Lower leg skin (tissue), 4 donors: ENCODE data around the gene GALNT2. TPM values are rescaled to one million over a fixed set of nuclear protein-coding genes. Genes with fewer than 3 reads are reported as not detected.

Experiments used
- DNase-seq, 2 donors: peaks; one replicate each; pipeline ENCODE4 v3.0.0-alpha.2; 2019; ENCODE audit warnings: low spot score in 2 of 2
- H3K4me3 ChIP-seq: fragments of 200-600 bp; sonication (generic); 2 replicates; pipeline ENCODE4 v1.5.1; 2017; ENCODE audit warnings: mild to moderate bottlenecking, low read depth; ENCODE audit not compliant: poor library complexity, severe bottlenecking
- POLR2A ChIP-seq, 2 donors: fragments of 450-650 bp; IDR thresholded peaks; one replicate each; pipeline ENCODE4 v1.6.1; 2016 to 2017; ENCODE audit warnings: antibody characterized with exemption in 2 of 2, mild to moderate bottlenecking in 1 of 2, moderate library complexity in 1 of 2
- WGBS, 2 donors: methylation state at CpG; one replicate each; pipeline ENCODE4 v1.1.5; 2018; 5-methylcytosine and 5-hydroxymethylcytosine counted together
- intact Hi-C: fragments of 100-400 bp; cut with DNase I; formaldehyde crosslinking; loops from one replicate; pipeline ENCODE4 v1.15.0; 2023; ENCODE audit warnings: low total_unique reads
- total RNA-seq, 4 donors: library from RNA; depleted of rRNA; stranded (reverse); fragments of >200 nt; gene quantifications; one replicate each; pipeline ENCODE4 v1.1.0, GENCODE V29; 2016
- TF ChIP-seq, protein P1 (sequence below), 3 donors: fragments of 450-650 bp; IDR thresholded peaks; one replicate each; pipeline ENCODE4 v1.5.1; 2016; ENCODE audit warnings: antibody characterized with exemption in 3 of 3, mild to moderate bottlenecking in 3 of 3, moderate library complexity in 2 of 3

The GALNT2 gene
- total RNA-seq, 4 donors from 2014 or later, result 11.0 to 31.0 (median 20.2) TPM

DNA sequence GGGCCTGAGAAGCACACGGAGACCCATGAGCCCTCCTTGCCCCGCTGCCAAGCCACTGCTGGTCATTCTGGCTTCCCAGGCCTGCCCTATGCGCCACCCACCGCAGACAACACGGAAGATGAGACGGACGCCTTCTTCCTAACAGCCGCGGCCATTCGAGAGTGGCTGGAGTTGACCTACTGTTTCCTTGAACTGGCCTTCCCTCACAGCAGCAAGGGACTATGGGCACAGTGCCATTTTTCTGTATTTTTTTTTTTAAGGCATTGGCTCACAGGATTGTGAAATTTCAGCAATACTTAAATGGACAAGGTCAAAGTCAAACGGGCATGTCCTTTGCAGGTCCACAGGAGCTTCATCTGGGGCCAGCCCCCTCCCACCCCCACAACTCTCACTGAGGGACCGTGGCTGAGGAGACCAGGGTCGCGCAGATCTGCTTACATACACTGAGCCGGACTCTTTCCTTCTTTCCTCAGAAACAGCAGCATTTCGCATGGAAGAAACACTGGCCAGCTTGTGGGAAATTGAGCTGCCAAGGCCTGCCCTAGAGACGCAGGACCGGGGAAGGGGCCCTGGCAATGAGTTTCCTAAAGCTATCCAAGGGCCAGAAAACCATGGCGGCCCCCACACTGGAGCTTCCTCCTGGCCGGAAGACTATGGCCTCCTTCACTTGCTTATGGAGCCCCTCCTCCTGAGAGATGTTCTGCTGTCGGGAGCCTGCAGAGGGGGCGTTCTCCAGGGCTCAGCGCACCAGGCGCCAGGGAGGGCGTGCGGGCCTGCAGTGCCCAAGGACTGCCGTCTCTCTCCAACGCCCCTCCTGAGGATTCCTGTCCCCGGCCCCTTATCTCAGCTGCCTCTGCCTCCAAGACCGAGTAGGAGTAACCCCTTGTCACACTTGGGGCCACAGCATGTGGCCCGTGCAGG, 260.2 kb downstream of the GALNT2 start:
- intact Hi-C loops, result no loop called here
- no peak overlapping the region for H3K4me3 ChIP-seq
- DNase-seq, result no peak
- TF ChIP-seq, protein P1, sequence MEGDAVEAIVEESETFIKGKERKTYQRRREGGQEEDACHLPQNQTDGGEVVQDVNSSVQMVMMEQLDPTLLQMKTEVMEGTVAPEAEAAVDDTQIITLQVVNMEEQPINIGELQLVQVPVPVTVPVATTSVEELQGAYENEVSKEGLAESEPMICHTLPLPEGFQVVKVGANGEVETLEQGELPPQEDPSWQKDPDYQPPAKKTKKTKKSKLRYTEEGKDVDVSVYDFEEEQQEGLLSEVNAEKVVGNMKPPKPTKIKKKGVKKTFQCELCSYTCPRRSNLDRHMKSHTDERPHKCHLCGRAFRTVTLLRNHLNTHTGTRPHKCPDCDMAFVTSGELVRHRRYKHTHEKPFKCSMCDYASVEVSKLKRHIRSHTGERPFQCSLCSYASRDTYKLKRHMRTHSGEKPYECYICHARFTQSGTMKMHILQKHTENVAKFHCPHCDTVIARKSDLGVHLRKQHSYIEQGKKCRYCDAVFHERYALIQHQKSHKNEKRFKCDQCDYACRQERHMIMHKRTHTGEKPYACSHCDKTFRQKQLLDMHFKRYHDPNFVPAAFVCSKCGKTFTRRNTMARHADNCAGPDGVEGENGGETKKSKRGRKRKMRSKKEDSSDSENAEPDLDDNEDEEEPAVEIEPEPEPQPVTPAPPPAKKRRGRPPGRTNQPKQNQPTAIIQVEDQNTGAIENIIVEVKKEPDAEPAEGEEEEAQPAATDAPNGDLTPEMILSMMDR (IDR thresholded peaks at IDR 0.05), result no peak
- TF ChIP-seq POLR2A (IDR thresholded peaks at IDR 0.05), result no peak
- 85 to 93% methylated on average over 31 of the region's 31 CpGs for WGBS, 2 donors

- WGBS, 2 donors, result 75 to 89% methylated on average over 9 of the region's 9 CpGs
- intact Hi-C loops, result no loop called here
These were observed 260.9 kb downstream of the GALNT2 start for GRCh38 chr1:230327892-230328284.

GRCh38 chr1:230328342-230329015, 261.4 kb downstream of the GALNT2 start:
- TF ChIP-seq, protein P1 (IDR thresholded peaks at IDR 0.05), result no peak
- TF ChIP-seq POLR2A (IDR thresholded peaks at IDR 0.05), result no peak
- no peak overlapping the region for H3K4me3 ChIP-seq
- 86% methylated on average over 7 of the region's 7 CpGs for WGBS, 2 donors
- no peak for DNase-seq
- intact Hi-C loops, result no loop called here

More at GRCh38 chr1:230327892-230328284, 260.9 kb downstream of the GALNT2 start:
- DNase-seq, result no peak
- no peak for TF ChIP-seq POLR2A (IDR thresholded peaks at IDR 0.05)
- TF ChIP-seq, protein P1 (IDR thresholded peaks at IDR 0.05), result no peak
- H3K4me3 ChIP-seq, result no peak overlapping the region

GRCh38 chr1:230330157-230330556, 263.1 kb downstream of the GALNT2 start:
- WGBS, 2 donors, result 88 to 90% methylated on average over 7 of the region's 7 CpGs
- no peak for DNase-seq
- no peak overlapping the region for H3K4me3 ChIP-seq
- intact Hi-C loops, result no loop called here
- TF ChIP-seq POLR2A (IDR thresholded peaks at IDR 0.05), result no peak
- TF ChIP-seq, protein P1 (IDR thresholded peaks at IDR 0.05), result no peak
